GM12874 (cell line): ENCODE measurements around the gene GHRL.

Experiments used
- TF ChIP-seq, protein P1 (sequence below): IDR thresholded peaks from 2 replicates; pipeline ENCODE4 v1.5.1; 2011; ENCODE audit warnings: low read depth, mild to moderate bottlenecking, control low read depth, low read length, moderate library complexity; ENCODE audit not compliant: insufficient read depth

Gene GHRL

DNA sequence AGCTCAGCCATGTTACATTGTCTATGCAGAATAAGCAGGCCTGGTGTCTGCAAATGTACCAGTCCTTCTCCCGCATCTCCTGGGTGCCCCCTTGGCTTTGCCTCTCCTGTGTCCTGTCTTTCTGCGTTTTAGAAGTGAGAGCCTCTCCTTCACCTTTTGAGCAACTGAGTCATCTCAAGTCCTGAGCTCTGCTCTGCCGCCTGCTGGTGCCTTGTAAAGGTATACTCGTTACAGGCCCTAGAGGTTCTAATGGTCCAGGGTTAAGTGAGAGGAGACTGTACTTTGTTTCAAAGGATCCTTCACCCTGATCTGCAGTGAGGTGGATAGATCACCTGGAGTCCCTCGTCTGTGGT is 12.6 kb downstream of the GHRL start:
- TF ChIP-seq, protein P1, sequence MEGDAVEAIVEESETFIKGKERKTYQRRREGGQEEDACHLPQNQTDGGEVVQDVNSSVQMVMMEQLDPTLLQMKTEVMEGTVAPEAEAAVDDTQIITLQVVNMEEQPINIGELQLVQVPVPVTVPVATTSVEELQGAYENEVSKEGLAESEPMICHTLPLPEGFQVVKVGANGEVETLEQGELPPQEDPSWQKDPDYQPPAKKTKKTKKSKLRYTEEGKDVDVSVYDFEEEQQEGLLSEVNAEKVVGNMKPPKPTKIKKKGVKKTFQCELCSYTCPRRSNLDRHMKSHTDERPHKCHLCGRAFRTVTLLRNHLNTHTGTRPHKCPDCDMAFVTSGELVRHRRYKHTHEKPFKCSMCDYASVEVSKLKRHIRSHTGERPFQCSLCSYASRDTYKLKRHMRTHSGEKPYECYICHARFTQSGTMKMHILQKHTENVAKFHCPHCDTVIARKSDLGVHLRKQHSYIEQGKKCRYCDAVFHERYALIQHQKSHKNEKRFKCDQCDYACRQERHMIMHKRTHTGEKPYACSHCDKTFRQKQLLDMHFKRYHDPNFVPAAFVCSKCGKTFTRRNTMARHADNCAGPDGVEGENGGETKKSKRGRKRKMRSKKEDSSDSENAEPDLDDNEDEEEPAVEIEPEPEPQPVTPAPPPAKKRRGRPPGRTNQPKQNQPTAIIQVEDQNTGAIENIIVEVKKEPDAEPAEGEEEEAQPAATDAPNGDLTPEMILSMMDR = no peak

GRCh38 chr3:10279384-10280176 is 13.2 kb downstream of the GHRL start:
- TF ChIP-seq, protein P1 = no peak

GRCh38 chr3:10278501-10278900 is 14.2 kb downstream of the GHRL start:
- TF ChIP-seq, protein P1 = no peak

DNA sequence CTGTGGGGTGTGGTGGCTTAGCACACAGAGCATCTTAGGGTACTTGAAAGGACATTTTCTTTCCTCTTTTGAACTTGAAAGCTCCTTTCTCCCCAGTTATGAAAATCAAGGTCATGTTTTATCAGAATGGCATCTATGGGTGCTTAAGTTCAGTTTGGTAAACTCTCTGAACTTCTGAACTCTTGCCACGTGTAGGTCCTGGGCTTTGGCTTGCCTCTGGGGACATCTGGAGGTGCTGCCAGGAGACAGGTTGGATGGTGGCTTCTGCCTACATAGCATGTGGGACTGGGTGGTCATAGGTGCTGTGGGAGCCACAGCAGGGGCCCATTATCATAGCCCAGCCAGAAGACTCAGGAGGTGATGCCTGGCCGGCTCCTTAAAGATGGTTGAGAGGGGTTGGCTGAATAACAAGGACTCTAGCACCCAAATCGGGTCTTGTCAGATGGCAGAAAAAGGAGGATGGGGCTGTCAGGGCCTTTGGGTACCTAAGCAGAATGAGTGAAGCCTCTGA is 15.6 kb downstream of the GHRL start:
- TF ChIP-seq, protein P1 = no peak

DNA sequence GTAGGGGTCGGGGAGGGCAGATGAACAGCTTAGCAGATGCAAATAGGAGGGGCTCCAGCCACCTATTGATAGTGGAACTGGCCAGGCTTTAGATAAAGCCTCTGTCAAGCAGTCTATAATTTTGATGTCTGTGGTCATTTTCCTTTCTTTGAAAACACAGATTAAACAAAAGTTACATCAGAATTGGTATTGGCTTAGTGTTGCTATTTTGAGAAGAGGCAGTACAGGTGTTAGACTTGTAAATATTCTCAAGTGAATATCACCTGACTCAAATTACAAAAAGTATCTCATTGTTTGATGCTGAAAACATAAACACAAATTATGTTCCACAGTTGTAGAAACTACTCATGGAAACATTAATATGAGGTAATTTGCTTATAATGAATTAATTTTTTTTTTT is 18.1 kb downstream of the GHRL start:
- TF ChIP-seq, protein P1 = no peak

GRCh38 chr3:10273702-10274305 is 18.9 kb downstream of the GHRL start:
- TF ChIP-seq, protein P1 = no peak

DNA sequence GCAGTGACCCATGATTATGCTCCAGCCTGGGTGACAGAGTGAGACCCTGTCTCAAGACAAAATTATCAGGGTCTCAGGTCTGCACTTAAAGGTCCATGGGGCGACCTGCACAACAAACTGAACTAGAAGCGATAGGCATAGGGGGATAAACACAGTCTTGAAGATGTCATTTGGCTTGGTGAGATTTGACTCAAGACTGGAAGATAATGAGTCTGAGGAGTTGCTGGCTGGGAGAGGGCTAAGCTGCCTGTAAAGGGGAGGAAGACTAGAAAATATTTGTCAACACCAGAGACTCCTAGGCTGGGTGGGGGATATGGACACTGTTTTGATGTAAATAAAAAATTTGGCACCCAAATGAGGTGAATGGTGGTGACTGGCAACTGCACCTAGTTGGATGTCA is 19.8 kb downstream of the GHRL start:
- TF ChIP-seq, protein P1 = no peak
